Measurements from ENCODE around the gene MCF2L2.

DNA sequence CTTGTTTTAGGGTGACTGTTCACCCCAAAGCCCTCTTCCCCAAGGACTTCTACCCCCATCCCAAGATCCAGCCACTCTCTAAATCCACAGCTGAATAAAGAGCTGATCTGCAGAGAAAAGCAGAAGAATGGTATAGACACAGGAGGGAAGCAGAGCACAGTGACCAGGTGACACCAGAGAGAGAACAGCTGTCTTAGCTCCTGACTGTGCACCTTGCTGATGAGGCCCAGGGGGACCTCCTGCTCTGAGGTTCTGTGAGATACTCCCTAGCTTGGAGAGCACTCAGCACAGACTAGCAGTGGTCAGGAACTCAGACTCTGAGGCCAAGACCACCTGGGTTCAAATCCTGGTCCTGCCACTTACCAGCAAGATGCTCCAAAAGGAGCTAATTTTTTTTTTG is 17.7 kb downstream of the MCF2L2 start:
- no peak for TF ChIP-seq POLR2AphosphoS5 (IDR thresholded peaks at IDR 0.05; ENCODE audit: borderline replicate concordance, low read depth, low read length)
- TF ChIP-seq EZH2 (IDR thresholded peaks at IDR 0.05): no peak

Measured in SK-N-MC (cell line).